Stimulated activated CD4-positive, alpha-beta T cell treated with anti-CD3 and anti-CD28 coated beads, Interleukin-1b, Interleukin-23, amount 100 ng/mL, for 4 hours (primary cell): Measurements from ENCODE around the gene EDIL3.
"Not testable (repeated sequence)": the region's sequence is repeated elsewhere in the genome, so short reads cannot be mapped to it uniquely, and the experiment has no call there.

Experiments used
- DNase-seq, 2 donors: peaks; one replicate each; pipeline ENCODE4 v3.0.0-alpha.2; 2020; ENCODE audit warnings: low read depth in 2 of 2

Gene EDIL3

DNA sequence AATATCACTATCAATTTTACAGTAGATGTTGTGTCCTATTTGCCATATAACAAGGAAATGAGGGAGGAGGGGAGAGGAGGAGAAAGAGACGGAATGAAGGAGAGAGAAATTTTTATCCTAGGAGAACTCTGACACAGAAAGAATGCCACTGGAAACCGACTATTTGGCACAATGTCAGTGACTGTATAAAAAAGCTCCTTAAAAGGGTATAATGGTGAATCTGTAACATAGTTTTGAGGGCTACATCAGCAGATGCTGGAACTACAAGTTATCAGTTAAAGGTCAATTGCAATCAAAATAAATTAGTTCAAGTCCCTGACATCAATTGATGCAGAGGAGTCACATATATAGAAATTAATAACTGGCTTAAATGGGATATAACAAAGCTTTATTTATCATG is 5.7 kb downstream of the EDIL3 start:
- no peak for DNase-seq

GRCh38 chr5:84378420-84378819 is 6.3 kb downstream of the EDIL3 start:
- DNase-seq: no peak

DNA sequence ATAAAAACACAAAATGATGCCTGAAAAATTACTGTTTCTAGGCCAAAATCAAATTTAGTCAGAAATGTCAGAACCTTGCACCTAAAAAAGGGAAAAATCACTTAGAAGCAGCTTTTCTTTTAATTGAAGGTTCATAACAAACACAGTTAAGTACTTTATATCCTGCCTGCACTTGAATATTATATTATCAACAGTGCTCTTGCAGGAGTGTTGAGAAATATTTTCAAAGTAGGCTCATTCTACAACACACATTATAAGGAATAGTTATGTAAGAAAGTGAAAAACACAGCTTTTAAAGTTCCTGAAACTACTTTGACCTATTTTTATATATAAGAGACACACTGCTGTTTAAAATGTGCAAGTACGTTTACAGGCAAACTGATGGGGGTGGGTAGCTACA is 8.3 kb downstream of the EDIL3 start:
- no peak for DNase-seq

- DNase-seq: no peak
Observed at GRCh38 chr5:84374568-84374967, 10.1 kb downstream of the EDIL3 start.

DNA sequence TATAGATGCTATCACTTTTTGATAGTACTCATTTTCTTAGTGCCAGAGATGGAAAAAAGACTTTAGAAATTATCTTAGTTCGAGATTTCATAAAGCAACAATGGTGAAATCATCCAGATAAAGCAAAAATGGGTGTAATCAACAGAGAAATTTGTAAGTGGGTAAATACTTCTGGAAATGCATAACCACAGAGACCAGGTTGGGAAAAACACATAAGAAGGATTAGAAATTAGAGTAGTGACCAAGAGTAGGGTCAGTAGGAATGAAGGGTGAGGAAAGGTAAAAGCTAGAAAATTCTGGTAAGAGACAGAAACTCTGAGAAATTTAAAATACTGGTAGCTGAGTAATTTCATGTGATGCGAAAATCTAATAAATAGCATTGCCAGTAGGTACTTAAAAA is 11.2 kb downstream of the EDIL3 start:
- no peak for DNase-seq

- no peak for DNase-seq
Observed at GRCh38 chr5:84372066-84372695, 12.5 kb downstream of the EDIL3 start.

GRCh38 chr5:84370176-84370575 is 14.5 kb downstream of the EDIL3 start:
- DNase-seq: no peak

DNA sequence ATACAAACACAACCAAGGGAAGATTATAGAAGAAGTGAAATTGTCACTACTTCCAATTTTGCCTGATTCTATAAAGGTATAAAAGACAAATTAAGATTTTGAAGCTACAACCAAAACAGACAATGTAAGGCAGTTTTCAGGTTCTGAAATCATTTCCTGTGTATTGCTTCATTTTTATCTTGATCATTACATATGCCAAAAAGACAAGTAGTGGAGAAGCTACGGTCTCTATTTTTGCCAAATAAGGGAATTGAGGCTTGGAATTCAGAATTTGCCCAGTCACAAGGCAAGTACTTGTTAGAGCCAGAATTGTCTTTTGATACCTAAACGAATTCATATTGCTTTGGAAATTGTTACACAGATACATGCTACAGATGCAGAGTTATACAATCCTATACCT is 20.6 kb downstream of the EDIL3 start:
- no peak for DNase-seq

DNA sequence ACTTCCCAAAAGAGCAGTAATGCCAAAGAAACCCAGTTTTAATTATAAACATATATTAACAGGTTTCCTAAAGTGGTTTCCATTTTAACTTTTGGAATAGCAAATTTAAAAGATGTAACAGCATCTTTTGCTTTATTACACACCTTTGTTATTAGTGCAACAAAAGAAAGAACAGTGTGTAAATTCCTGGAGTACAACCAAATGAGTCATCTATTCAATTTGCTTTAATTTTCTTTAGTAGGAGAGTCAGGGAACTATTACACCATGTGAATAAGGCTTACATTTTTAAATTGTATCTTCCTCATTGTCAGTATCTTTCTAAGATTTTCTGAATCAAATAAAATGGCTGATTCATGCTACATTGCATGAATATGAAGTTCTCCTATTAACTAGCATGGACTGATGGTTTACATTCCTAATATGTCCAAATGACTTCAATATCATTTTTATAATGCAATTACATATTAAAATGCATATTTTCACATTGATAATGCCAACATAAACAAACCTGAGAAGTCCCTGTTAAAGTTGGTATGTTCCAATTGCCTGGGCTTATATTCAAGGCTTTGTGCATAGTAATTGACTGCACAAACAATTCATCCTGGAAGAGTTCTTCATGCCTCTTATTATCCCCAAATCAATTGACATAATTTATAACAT is 22.5 kb downstream of the EDIL3 start:
- no peak for DNase-seq

GRCh38 chr5:84361572-84361971 is 23.1 kb downstream of the EDIL3 start:
- no peak for DNase-seq

DNA sequence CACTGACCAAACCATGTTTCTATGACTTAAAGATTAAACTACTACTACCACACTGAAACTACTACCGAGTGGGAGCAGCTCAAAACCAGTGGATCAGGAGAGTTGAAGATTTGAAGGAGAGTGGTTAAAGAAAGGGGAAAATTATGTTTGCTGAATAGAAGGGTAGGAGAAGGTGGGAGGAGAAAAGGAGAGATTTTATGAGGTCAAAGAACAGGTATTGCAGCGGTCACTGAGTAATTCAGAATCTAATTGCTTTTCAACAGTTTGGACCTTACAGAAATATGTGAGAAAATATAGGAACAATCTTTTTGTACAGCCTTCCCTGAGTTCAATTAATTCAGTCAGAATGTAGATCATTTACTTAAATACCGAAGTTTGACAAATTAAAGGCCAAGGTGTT is 24.6 kb downstream of the EDIL3 start:
- no peak for DNase-seq

DNA sequence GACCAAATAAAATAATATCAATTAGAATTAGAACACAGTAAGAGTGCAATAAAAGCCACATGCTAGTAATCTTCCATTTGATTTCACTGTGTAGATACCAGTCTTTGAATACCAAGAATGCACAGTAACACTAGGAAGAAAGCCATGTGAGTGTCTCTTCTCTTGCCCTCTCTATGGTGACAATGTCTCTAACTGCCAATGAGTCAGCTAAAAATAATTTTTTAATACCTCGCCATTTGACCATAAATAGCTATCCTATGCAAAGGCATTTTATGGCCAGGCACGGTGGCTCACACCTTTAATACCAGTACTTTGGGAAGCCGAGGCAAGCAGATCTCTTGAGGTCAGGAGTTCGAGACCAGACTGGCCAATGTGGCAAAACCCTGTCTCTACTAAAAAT is 30.6 kb downstream of the EDIL3 start:
- DNase-seq: no peak

DNA sequence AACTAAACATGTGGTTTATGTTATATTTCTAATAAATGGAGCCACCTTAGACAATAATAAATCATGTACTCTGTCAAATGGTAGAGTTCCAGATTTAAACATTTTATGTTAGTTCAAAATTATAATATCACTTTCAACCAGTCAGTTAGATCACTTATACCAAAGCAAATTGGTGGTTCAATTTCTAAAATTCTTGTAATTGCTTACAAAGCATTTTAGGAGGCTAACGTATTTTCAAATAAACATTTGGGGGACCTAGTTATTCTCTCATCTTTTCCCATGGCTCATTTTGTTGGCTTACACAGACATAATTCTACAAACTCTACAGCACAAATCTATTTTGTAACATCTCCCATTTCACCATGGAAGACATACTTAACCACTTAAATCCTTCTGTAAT is 39.9 kb downstream of the EDIL3 start:
- DNase-seq: no peak

GRCh38 chr5:84343171-84343570 is 41.5 kb downstream of the EDIL3 start:
- no peak for DNase-seq

DNA sequence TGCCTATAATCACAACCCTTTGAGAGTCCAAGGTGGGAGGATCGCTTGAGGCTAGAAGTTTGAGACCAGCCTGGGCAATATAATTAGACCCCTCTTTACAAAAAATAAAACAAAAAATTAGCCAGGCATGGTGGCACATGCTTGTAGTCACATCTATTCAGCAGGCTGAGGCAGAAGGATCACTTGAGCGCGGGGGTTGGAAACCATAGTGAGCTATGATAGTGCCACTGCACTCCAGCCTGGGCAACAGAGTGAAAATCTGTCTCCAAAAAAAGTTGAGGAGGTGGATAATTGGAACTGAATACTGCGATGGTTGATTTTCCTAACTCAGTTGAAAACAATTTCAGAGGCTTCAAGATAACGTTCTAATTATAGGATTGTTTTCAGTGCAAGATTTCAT is 52.6 kb downstream of the EDIL3 start:
- DNase-seq: no peak

DNA sequence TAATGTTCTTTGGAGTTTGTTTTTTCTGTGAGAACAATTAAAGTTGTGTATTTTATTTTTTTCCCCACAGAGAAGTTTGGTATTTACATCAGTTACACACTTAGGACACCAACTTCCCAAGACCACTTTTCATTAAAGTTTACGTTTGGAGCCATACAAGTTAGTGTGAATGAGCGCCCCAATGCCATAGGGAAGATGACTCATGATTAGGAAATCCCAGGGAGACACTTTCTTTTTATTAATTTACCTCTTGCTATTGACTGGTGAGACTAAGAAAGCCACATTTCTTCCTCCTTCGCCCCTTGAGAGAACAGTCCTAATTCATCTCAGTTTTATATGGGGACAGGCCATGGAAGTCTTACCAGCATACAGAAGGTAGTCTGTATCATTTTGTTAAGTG is 57.1 kb downstream of the EDIL3 start:
- DNase-seq: no peak

DNA sequence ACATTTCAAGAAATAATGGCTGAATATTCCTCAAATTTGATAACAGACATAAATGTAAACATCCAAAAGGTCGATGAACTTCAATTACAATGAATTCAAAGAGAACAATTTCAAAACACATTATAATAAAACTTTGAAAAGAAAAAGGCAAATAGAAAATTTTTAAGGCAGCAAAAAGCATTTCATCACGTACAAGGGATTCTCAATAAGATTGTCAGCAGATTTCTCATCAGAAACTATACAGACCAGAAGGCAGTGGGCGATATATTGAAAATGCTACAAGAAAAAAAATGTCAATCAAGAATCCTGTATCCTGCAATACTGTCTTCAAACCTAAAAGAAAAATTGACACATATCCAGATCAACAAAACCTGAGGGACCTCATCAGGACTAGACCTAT is 62.0 kb downstream of the EDIL3 start:
- DNase-seq: no peak

DNA sequence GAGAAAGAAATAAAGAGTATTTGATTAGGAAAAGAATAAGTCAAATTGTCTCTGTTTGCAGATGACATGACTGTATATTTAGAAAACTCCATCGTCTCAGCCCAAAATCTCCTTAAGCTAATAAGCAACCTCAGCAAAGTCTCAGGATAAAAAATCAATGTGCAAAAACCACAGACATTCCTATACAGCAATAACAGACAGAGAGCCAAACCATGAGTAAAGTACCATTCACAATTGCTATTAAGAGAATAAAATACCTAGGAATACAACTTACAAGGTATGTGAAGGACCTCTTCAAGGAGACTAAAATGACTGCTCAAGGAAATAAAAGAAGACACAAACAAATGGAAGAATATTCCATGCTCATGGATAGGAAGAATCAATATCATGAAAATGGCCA is 66.9 kb downstream of the EDIL3 start:
- DNase-seq: not testable (repeated sequence)

DNA sequence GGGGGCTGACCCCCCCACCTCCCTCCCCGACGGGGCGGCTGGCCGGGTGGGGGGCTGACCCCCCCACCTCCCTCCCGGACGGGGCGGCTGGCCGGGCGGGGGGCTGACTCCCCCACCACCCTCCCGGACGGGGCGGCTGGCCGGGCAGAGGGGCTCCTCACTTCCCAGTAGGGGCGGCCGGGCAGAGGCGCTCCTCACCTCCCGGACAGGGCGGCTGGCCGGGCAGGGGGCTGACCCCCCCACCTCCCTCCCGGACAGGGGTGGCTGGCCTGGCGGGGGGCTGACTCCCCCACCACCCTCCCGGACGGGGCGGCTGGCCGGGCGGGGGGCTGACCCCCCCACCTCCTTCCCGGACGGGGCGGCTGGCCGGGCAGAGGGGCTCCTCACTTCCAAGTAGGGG is 72.4 kb downstream of the EDIL3 start:
- not testable (repeated sequence) for DNase-seq

GRCh38 chr5:84309850-84310249 is 74.8 kb downstream of the EDIL3 start:
- not testable (repeated sequence) for DNase-seq

DNA sequence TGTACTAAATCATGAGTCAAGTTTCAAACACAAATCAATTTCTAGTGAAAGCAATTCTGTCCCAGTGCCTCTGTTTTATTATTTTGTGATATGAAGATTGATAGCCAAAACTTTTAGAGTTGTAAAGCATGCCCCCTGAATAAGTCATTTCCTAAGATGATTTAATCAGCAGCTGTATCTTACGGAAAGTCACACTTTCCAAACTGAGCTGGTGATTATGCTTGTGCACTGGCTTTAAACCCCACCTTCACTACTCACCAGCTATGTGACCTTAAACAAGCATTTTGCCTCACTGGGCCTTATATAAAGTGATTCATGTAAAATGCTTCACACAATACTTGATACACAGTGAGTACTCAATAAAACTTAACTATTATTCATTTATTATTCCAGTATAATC is 78.1 kb downstream of the EDIL3 start:
- no peak for DNase-seq

DNA sequence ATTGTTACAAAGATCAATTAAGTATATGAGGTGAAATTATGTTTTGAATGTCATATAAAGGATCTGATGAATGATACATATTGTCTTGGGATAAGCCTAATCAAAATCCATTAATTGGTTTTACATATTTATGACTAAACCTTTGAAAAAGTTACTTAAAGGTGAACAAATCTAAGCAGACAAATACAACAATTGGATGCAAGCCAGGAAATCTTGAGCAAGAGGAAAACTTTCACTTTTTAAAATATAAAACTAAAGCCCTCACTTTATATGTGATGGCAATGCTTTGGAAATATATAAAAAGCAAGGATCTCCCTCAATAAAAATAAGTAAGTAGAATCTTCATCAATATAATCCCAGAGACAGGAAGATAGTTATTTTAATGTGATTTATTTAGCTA is 80.1 kb downstream of the EDIL3 start:
- DNase-seq: no peak

DNA sequence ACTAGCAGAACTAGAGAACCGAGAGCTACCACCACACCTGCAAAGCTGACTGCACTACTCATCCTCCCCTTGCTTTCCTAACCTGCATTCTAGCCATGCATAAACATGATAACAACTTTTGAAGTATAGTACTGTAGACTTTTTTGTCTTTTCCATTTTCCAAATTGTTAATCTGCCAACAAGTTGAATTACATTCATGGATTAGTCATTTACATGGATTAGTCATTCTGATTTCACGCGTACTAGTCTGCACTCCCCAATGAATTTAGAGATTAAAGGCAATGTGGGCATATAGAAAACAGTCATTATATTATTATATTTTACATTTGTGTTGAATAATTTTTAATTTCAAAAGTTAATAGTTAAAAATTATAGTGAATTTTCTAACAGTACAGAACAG is 81.4 kb downstream of the EDIL3 start:
- DNase-seq: no peak

DNA sequence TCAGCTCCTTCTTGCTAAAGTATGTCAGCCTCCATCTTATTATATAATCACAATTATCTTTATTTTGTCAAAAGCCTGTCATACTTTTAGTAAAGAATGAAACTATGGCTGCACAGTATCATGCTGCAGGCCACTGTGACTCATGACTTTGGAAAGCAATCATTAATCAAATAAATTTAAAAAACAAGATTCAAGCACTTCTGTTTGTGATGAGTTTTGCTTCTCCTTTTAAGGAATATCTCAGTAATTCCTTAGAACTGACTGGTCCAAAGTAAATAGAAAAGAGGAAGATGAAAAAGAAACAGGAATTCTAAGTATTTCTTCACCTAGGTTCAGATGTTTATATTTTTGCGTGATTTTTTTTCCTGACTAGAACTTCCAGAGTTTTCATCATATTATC is 83.1 kb downstream of the EDIL3 start:
- no peak for DNase-seq
